ENCODE measurements around the gene C4BPB. TPM values are rescaled to one million over a fixed set of nuclear protein-coding genes. Genes with fewer than 3 reads are reported as not detected.
"Not testable (repeated sequence)": the region's sequence is repeated elsewhere in the genome, so short reads cannot be mapped to it uniquely, and the experiment has no call there.

Gene C4BPB, protein sequence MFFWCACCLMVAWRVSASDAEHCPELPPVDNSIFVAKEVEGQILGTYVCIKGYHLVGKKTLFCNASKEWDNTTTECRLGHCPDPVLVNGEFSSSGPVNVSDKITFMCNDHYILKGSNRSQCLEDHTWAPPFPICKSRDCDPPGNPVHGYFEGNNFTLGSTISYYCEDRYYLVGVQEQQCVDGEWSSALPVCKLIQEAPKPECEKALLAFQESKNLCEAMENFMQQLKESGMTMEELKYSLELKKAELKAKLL
- total RNA-seq: 1 to 10 TPM in 3 of 7 donors, under 1 TPM in 3, not detected in 1; 0.34 to 1.4 (median 0.71) TPM
- under 1 TPM; 0.24 to 0.61 (median 0.59) TPM for polyA plus RNA-seq
- long read RNA-seq, donor 1, partial matches to known transcripts: 0 of 2 reads
- long read RNA-seq, donor 1, other reads (novel, unspliced or antisense): 0 of 2 reads
- long read RNA-seq, donor 2: 0 reads

DNA sequence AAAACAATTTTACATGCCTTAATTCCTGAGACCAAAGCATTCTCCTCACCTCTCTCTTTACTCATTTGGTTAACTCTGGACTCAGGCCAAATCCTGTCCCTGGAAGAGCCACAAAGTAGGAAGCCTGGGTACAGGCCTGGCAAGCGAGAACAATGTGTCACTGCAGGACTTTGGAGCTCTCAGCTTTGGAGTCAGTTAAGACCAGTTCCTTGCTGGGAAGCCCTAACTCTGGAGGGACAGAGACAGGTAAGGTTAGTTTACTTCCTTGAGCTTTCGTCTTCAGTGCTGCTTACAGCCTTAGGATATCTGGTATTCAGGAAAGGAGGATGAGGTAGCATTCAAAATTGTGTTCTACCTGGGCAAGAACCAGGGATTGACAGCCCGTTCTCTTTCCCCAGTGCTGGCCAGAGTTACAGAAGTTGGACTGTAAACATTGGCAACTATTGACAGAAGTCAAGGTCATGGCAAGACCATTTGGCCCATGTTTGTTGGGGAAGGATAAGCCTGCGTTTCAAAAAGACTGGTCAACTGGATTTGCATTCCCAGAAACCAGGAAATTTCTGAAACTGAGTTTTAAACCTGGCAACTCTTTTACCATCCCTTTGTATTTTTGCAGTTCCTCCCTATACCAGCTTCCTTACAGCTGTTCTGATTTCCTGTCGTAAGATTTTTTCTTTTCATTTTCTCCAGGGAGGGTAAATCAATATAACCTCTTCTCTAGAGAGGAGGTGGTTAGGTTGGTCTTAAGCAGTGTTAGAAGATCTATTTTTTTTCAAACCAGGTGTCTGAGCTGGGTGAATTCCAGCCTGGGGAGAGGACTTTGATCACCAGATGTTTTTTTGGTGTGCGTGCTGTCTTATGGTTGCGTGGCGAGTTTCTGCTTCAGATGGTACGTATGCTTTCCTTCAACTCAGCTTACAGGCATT lies at the start of gene C4BPB:
Gene C4BPB (plus strand): TSS at position 160 of the 926 bp plus-strand sequence. CDS start 672 bp downstream, at position 832.
- Histone ChIP-seq H3K9me3 (no peaks in the 10 kb centered on the region), H3K27ac (no peak within 1 kb of the TSS), H3K36me3 (no peaks in the 10 kb centered on the region), H3K4me3 (peak within 1 kb of the TSS in 2 of 8 donors; percentile 13 to 26), H3K27me3 (replicated peaks in 1 of 7) (no peaks in the 10 kb centered on the region), H3K4me1 (peaks cover 0 to 28% (median 10%) of the 10 kb centered on the region in 6 donors)
- DNase-seq: no peak
- intact Hi-C loops (cut with DNase I; ENCODE audit: low total_unique reads): loop anchor here (5.0 kb wide), 2 partner anchors 93 to 408 kb away; partner anchors contain the start of gene CR1
- 53 to 74% (median 68%) methylated on average over 9 of the region's 9 CpGs for WGBS, 5 donors
- TF ChIP-seq POLR2A (IDR thresholded peaks at IDR 0.05) (no peak), POLR2AphosphoS5 (IDR thresholded peaks at IDR 0.05) (no peak)
- TF ChIP-seq, protein P1, sequence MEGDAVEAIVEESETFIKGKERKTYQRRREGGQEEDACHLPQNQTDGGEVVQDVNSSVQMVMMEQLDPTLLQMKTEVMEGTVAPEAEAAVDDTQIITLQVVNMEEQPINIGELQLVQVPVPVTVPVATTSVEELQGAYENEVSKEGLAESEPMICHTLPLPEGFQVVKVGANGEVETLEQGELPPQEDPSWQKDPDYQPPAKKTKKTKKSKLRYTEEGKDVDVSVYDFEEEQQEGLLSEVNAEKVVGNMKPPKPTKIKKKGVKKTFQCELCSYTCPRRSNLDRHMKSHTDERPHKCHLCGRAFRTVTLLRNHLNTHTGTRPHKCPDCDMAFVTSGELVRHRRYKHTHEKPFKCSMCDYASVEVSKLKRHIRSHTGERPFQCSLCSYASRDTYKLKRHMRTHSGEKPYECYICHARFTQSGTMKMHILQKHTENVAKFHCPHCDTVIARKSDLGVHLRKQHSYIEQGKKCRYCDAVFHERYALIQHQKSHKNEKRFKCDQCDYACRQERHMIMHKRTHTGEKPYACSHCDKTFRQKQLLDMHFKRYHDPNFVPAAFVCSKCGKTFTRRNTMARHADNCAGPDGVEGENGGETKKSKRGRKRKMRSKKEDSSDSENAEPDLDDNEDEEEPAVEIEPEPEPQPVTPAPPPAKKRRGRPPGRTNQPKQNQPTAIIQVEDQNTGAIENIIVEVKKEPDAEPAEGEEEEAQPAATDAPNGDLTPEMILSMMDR (IDR thresholded peaks at IDR 0.05 in 8 of 11, conservative IDR thresholded peaks at IDR 0.05 in 3 of 11): no peak

DNA sequence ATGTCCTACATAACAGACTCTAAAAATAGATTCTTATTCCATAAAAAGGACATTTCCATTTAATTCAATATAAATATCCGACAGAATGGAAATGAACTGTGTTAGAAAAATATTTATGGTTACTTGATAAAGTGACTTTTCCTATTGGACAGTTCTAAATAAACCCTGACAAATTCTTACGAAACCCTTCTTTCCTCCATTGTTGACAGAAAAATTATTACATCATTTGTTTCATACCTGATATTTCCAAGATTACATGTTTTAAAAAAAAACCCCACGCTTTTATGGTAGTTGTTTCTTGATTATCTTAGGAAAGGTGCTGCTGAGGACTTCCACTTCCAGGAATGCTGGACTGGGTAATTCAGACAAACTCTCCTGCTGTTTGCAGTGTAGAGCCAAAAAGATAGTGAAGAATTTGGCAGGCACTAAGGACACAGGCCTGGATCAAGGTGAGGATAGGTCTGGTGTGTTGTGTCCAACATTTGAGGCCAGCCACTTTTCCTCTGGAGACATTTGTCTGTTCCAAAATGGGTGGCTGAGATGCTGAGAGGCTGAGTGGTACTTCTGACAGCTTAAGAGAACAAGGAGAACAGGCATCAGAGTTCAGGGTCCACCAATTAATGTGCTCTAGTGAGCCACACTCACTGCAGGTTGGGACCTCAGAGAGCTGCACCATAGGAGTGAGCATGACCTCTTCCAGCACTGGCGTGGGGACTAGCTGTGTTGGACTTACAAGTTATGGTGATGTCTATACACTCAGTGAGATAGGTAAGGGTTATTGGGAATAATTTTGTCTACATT lies 49.1 kb upstream of the C4BPB start:
- H3K27ac ChIP-seq: peak overlapping the region in 1 of 8 donors; percentile 8

DNA sequence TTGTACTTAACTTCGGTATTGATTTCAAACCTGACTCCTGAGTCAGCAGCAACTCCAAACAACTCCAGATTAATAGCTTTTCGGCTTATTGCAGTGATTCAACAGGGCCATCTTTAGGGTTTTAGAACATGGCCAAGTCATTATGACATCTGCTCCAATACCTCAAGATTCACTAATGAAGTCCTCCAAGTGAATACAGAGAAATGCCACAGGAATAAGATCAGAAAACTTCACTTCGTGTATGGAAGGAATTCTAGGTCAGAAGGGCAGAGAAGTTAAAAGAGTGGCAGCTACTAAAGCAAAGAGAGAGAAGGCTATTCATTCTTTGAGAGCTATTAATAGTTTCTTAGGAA lies 48.5 kb upstream of the C4BPB start:
- WGBS, 5 donors: 76 to 88% (median 82%) methylated on average over 3 of the region's 3 CpGs
- Histone ChIP-seq H3K4me1 (peaks cover 0 to 20% (median 10%) of the 10 kb centered on the region in 6 donors), H3K27me3 (replicated peaks in 1 of 7) (no peaks in the 10 kb centered on the region), H3K36me3 (peaks cover 0 to 12% (median 0%) of the 10 kb centered on the region in 6 donors), H3K4me3 (no peak overlapping the region), H3K9me3 (no peaks in the 10 kb centered on the region), H3K27ac (peak overlapping the region in 1 of 8 donors; percentile 8)
- TF ChIP-seq POLR2AphosphoS5 (IDR thresholded peaks at IDR 0.05): no peak
- TF ChIP-seq POLR2A (IDR thresholded peaks at IDR 0.05): no peak
- TF ChIP-seq, protein P1 (IDR thresholded peaks at IDR 0.05 in 8 of 11, conservative IDR thresholded peaks at IDR 0.05 in 3 of 11): no peak
- intact Hi-C loops (cut with DNase I; ENCODE audit: low total_unique reads): no loop called here
- DNase-seq: no peak

More for the DNA sequence above, 49.1 kb upstream of the C4BPB start:
- TF ChIP-seq POLR2AphosphoS5 (IDR thresholded peaks at IDR 0.05) (no peak), POLR2A (IDR thresholded peaks at IDR 0.05) (no peak)
- TF ChIP-seq, protein P1 (IDR thresholded peaks at IDR 0.05 in 8 of 11, conservative IDR thresholded peaks at IDR 0.05 in 3 of 11): no peak
- intact Hi-C loops (cut with DNase I; ENCODE audit: low total_unique reads): no loop called here
- WGBS, 5 donors: 81 to 96% (median 91%) methylated on average over 4 of the region's 4 CpGs
- DNase-seq: no peak
- peaks cover 0 to 14% (median 8%) of the 10 kb centered on the region in 6 donors for H3K4me1 ChIP-seq
- no peaks in the 10 kb centered on the region for H3K27me3 ChIP-seq (replicated peaks in 1 of 7)
- no peaks in the 10 kb centered on the region for H3K9me3 ChIP-seq
- H3K4me3 ChIP-seq: no peak overlapping the region
- peaks cover 0 to 12% (median 0%) of the 10 kb centered on the region in 6 donors for H3K36me3 ChIP-seq

DNA sequence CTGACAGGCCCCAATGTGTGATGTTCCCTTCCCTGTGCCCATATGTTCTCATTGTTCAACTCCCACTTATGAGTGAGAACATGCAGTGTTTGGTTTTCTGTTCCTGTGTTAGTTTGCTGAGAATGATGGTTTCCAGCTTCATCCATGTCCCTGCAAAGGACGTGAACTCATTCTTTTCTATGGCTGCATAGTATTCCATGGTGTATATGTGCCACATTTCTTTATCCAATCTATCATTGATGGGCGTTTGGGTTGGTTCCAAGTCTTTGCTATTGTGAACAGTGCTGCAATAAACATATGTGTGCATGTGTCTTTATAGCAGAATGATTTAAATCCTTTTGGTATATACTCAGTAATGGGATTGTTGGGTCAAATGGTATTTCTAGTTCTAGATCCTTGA lies 47.3 kb upstream of the C4BPB start:
- H3K27me3 ChIP-seq (replicated peaks in 1 of 7); H3K27ac ChIP-seq; H3K9me3 ChIP-seq; intact Hi-C loops (cut with DNase I; ENCODE audit: low total_unique reads); H3K4me3 ChIP-seq; DNase-seq: not testable (repeated sequence)
- Histone ChIP-seq H3K36me3 (peaks cover 0 to 15% (median 0%) of the 10 kb centered on the region in 6 donors), H3K4me1 (peaks cover 0 to 33% (median 19%) of the 10 kb centered on the region in 6 donors)
- WGBS, 5 donors: 89 to 96% (median 92%) methylated on average over 2 of the region's 2 CpGs
